AG09309 (cell line): ENCODE data around the gene UGT1A8.

Source experiments
- DNase-seq: peaks from one replicate; pipeline ENCODE4 v3.0.0-alpha.2; 2010; ENCODE audit warnings: low read depth
- H3K4me3 ChIP-seq: 2 replicates; pipeline ENCODE4 v1.5.1; 2011; ENCODE audit warnings: mild to moderate bottlenecking, low read depth, low read length, moderate library complexity; ENCODE audit not compliant: control insufficient read depth
- CTCF ChIP-seq: IDR thresholded peaks from 2 replicates; pipeline ENCODE4 v1.5.1; 2011; ENCODE audit warnings: mild to moderate bottlenecking, low read depth, low read length, inconsistent platforms; ENCODE audit not compliant: insufficient read depth, control insufficient read depth; ENCODE audit errors: missing control alignments

Gene UGT1A8

DNA sequence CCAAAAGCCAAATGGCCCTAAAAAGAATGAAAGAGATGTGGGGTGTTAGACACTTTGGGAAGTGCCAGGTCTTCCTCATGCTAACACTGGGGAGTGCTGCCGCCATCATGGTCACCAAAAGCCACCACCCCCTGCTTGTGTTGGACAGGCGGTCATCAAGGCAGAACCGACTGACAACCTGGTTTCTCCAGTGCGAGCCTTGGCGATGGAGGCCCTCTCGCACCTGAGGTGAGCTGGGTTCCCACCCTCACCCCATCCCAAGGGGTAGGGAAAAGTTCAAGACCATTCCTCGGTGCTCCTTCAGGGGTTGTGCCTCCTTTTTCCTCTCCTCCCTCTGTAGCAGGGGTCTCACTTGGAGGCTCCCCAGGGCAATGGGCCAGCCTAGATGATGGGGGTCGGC is 194.3 kb downstream of the UGT1A8 start:
- no peak for DNase-seq
- H3K4me3 ChIP-seq, result no peak overlapping the region
- no peak for TF ChIP-seq CTCF

- no peak for DNase-seq
- no peak for TF ChIP-seq CTCF
- no peak overlapping the region for H3K4me3 ChIP-seq
These were observed 196.0 kb downstream of the UGT1A8 start for GRCh38 chr2:233813236-233814055.

DNA sequence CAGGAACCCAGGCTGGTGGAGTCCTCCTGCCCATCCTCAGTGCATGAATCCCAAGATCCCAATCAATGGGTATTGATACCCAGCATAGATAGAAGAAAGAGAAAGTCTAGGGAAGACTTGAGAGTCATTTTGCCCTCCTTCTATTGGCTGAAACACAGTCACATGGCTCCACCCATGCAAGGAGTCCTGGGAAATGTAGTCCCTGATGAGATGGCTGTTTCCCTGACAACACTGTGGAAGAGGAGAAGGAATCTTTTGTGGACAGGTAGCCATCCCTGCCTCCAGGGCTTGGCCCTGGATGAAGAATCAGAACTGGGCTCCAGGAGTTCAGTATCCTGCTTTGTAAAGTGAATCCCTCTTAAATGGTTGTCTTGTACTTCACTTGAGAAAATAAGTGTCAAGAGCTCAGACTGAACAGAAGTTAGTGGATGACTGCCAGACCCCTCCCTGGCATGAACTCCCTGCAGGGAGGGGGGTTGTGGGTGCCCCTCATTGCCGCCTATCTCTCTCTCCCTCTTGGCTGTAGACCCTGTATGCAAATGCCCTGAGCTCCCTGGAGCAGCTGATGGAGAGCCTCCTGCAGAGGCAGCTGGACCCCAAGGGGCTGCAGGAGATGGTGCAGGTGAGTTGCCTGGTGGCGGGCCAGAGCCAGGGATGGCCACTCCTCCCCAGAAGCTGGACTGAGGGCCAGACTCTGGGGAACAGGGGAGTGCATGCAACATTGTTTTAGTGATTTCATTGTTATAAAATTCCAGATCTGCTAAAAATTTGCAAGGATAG is 196.8 kb downstream of the UGT1A8 start:
- no peak for DNase-seq
- TF ChIP-seq CTCF, result no peak

GRCh38 chr2:233815861-233816260 is 198.4 kb downstream of the UGT1A8 start:
- DNase-seq, result peak; percentile 18
- no peak overlapping the region for H3K4me3 ChIP-seq
- TF ChIP-seq CTCF, result no peak

More for the DNA sequence above, 196.8 kb downstream of the UGT1A8 start:
- no peak overlapping the region for H3K4me3 ChIP-seq

GRCh38 chr2:233816334-233816733 is 198.9 kb downstream of the UGT1A8 start:
- DNase-seq, result no peak
- no peak for TF ChIP-seq CTCF
- H3K4me3 ChIP-seq, result no peak overlapping the region

- no peak for DNase-seq
- TF ChIP-seq CTCF, result no peak
- H3K4me3 ChIP-seq, result no peak overlapping the region
These were observed 199.3 kb downstream of the UGT1A8 start for GRCh38 chr2:233816771-233817170.
